ENCODE results near the gene TRMO. TPM values are rescaled to one million over a fixed set of nuclear protein-coding genes. Genes with fewer than 3 reads are reported as not detected.

TRMO gene
- total RNA-seq, 4 donors from 2014 or later, result 10.5 to 23.4 (median 15.7) TPM

DNA sequence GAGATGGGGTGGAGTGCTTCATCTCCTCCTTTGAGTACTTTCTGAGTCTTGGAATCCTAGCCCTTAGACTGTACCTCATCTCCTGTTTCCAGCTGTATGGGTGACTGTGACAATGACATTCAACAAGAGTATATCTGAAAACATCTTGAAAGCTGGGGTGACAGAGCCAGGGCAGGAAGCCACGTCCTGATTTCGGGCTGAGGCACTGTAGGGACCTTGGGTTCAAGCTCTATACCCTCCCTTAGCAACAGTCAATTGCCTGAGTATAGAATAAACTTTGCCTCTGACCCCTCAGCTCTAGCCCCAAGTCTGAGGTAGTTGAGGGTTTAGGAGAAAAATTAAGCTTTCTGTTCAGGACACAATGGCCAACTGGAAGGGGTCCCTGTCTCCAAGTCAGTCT is 63.0 kb downstream of the TRMO start:
- in situ Hi-C loops (cut with MboI; ENCODE audit: low sequenced_read_pairs in 4 of 4), result no loop called here
- H3K36me3 ChIP-seq, result no peaks in the 10 kb centered on the region
- no peaks in the 10 kb centered on the region for H3K9me3 ChIP-seq
- DNase-seq (no peak), ATAC-seq (no peak)
- intact Hi-C loops (cut with DNase I; ENCODE audit: low total_unique reads), result no loop called here
- no peak overlapping the region for H3K27ac ChIP-seq
- no peak overlapping the region for H3K4me3 ChIP-seq
- peaks cover 69 to 89% (median 70%) of the 10 kb centered on the region in 3 donors for H3K27me3 ChIP-seq
- H3K4me1 ChIP-seq, result no peaks in the 10 kb centered on the region
- TF ChIP-seq, protein P1, sequence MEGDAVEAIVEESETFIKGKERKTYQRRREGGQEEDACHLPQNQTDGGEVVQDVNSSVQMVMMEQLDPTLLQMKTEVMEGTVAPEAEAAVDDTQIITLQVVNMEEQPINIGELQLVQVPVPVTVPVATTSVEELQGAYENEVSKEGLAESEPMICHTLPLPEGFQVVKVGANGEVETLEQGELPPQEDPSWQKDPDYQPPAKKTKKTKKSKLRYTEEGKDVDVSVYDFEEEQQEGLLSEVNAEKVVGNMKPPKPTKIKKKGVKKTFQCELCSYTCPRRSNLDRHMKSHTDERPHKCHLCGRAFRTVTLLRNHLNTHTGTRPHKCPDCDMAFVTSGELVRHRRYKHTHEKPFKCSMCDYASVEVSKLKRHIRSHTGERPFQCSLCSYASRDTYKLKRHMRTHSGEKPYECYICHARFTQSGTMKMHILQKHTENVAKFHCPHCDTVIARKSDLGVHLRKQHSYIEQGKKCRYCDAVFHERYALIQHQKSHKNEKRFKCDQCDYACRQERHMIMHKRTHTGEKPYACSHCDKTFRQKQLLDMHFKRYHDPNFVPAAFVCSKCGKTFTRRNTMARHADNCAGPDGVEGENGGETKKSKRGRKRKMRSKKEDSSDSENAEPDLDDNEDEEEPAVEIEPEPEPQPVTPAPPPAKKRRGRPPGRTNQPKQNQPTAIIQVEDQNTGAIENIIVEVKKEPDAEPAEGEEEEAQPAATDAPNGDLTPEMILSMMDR (IDR thresholded peaks at IDR 0.05 in 4 of 5, conservative IDR thresholded peaks at IDR 0.05 in 1 of 5), result no peak
- TF ChIP-seq POLR2A (IDR thresholded peaks at IDR 0.05), result no peak

DNA sequence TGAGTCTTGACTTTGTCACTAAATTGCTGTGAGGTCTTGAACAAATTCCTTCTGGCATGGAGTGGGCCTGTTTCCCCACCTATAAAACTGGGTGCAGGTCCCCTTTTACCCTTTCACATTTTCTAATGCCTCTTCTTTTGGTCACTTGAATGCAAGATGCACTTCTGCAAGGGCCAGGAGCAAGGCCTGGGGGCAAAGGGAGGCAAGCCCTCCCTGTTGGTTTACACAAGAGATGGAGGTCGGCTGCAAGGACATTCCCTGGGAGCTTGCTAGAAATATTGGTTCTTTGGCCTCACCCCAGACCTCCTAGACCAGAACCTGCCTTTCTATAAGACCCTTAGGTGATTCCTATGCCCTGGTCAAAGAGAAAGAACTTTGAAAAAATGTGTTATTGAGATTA is 63.5 kb downstream of the TRMO start:
- no peak overlapping the region for H3K27ac ChIP-seq
- in situ Hi-C loops (cut with MboI; ENCODE audit: low sequenced_read_pairs in 4 of 4) (no loop called here), intact Hi-C loops (cut with DNase I; ENCODE audit: low total_unique reads) (no loop called here)
- no peaks in the 10 kb centered on the region for H3K4me1 ChIP-seq
- no peak overlapping the region for H3K4me3 ChIP-seq
- TF ChIP-seq, protein P1 (IDR thresholded peaks at IDR 0.05 in 4 of 5, conservative IDR thresholded peaks at IDR 0.05 in 1 of 5), result no peak
- no peak for TF ChIP-seq POLR2A (IDR thresholded peaks at IDR 0.05)
- no peaks in the 10 kb centered on the region for H3K9me3 ChIP-seq
- DNase-seq (no peak), ATAC-seq (no peak)
- H3K36me3 ChIP-seq, result no peaks in the 10 kb centered on the region
- H3K27me3 ChIP-seq, result peaks cover 69 to 90% (median 70%) of the 10 kb centered on the region in 3 donors

DNA sequence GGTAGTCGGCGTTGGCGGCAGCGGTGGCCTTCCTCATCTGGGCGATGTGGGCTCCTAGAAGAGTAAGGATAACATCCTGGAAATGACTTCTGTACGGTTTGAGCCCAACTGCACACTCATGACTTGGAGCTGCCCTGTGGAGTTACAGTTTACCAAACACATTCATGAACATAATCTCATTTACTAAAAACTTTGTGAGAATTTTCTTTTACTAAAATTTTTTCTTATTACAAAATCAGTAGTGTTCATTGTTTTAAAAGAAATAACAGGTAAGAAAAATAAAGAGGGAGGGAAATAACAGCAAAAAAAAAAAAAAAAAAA is 63.9 kb downstream of the TRMO start:
- DNase-seq, result no peak
- Histone ChIP-seq H3K27ac (no peak overlapping the region), H3K4me3 (no peak overlapping the region), H3K4me1 (peaks cover under 1 to 3% of the 10 kb centered on the region in 2 donors), H3K9me3 (no peaks in the 10 kb centered on the region), H3K27me3 (peaks cover 72 to 90% (median 74%) of the 10 kb centered on the region in 3 donors), H3K36me3 (no peaks in the 10 kb centered on the region)
- ATAC-seq, result no peak
- intact Hi-C loops (cut with DNase I; ENCODE audit: low total_unique reads) (no loop called here), in situ Hi-C loops (cut with MboI; ENCODE audit: low sequenced_read_pairs in 4 of 4) (no loop called here)
- TF ChIP-seq, protein P1 (IDR thresholded peaks at IDR 0.05 in 4 of 5, conservative IDR thresholded peaks at IDR 0.05 in 1 of 5), result no peak
- TF ChIP-seq POLR2A (IDR thresholded peaks at IDR 0.05), result no peak

DNA sequence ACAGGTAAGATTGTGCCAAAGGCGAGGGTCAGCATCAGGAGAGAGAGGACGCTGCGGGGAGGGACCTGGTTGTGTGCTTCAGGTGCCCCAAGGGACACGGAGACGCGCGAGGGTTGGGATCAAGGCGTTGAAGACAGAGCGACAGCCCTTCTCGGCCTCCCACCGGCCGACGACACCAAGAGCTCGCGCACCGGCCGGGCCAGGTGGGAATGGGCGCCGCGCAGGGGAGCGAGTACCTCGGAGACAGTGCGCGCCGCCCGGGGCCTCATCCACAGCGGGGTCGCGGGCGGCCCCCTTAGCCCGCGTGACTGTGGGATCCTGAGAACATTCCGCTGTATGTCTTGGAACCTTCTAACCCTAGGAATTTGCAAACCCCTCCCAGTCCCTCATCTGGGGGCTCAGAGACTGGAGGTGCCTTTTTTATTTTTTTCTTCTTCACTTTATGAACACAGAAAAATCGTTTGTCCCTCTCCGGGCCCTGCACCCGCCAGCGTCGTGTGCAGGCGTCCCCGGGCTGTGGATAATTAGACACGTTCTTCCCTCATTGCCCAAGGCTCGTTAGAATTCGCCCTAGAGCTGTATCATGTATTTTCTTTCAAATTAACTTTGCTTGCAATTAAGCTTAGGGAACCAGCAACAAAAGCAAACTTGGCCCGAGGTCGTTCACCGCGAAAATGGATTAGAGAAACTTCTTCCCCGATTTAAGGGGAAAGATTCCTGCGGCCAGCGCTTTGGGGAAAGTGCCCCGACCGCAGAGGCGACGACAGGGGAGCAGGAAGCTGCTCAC is 64.5 kb downstream of the TRMO start:
- Histone ChIP-seq H3K36me3 (no peaks in the 10 kb centered on the region), H3K9me3 (no peaks in the 10 kb centered on the region), H3K27ac (no peak overlapping the region), H3K27me3 (peaks cover 74 to 92% (median 80%) of the 10 kb centered on the region in 3 donors), H3K4me3 (no peak overlapping the region), H3K4me1 (peaks cover 6 to 8% of the 10 kb centered on the region in 2 donors)
- DNase-seq (no peak), ATAC-seq (no peak)
- in situ Hi-C loops (cut with MboI; ENCODE audit: low sequenced_read_pairs in 4 of 4) (no loop called here), intact Hi-C loops (cut with DNase I; ENCODE audit: low total_unique reads) (no loop called here)
- TF ChIP-seq POLR2A (IDR thresholded peaks at IDR 0.05), result no peak
- TF ChIP-seq, protein P1 (IDR thresholded peaks at IDR 0.05 in 4 of 5, conservative IDR thresholded peaks at IDR 0.05 in 1 of 5), result no peak

Data from gastrocnemius medialis (tissue), 4 donors.